Heart left ventricle (tissue), 13 donors: ENCODE data around the gene ZNF594.
"Not testable (repeated sequence)": the region's sequence is repeated elsewhere in the genome, so short reads cannot be mapped to it uniquely, and the experiment has no call there.

Experiments used
- CTCF ChIP-seq, 12 donors: fragments of 200-600 bp; sonication (generic) in 4 of 12; IDR thresholded peaks; one replicate each; pipeline versions ENCODE4 v1.5.0 to v1.8.0; 2018 to 2022; ENCODE audit warnings: antibody characterized with exemption in 12 of 12, mild to moderate bottlenecking in 5 of 12
- POLR2A ChIP-seq, 2 donors: fragments of 450-650 bp; IDR thresholded peaks; one replicate each; pipeline ENCODE4 v1.6.1; 2017; ENCODE audit warnings: antibody characterized with exemption in 2 of 2, mild to moderate bottlenecking in 2 of 2, moderate library complexity in 2 of 2
- donor health status: ischemic (EF 13 %, LVEDD 7.1; RV severe dilation, severe dysfunction).
- donor health status: DM: no; HTN: yes; CAD: no.
- donor health status: DM: no; HTN: no; CAD: no.
- donor health status: ischemic (EF 25% LVEDD 6.9; RV normal size, moderate dysfunction).
- donor health status: ischemic (EF 25% LVEDD 5.7; RV mildly dilated, moderate dysfunction).
- donor health status: ischemic (EF 35%, LVEDD 5.7; RV mildly dilated, moderate dysfunction).
- donor health status: nonischemic (EF 11% LVEDD 7.7; RV severe dilation, severe dysfunction).
- donor health status: DM: yes; HTN: yes; CAD: no.
- donor health status: PGD.
- donor health status: ischemic (EF 29% LVEDD 5.4; RV normal size, mild dysfunction).
- donor health status: nonischemic (EF 23%, LVEDD 6.1; RV moderate dilation, normal function).

GRCh38 chr17:5142877-5143276 lies 48.8 kb downstream of the ZNF594 start:
- not testable (repeated sequence) for TF ChIP-seq CTCF, POLR2A (IDR thresholded peaks at IDR 0.05)
